Measurements from ENCODE around the gene S100A2. TPM values are rescaled to one million over a fixed set of nuclear protein-coding genes. Genes with fewer than 3 reads are reported as not detected.

S100A2 gene
- total and polyA plus RNA-seq, 4 donors = 0.40 to 1.2 (median 0.81) TPM; not detected in 1

DNA sequence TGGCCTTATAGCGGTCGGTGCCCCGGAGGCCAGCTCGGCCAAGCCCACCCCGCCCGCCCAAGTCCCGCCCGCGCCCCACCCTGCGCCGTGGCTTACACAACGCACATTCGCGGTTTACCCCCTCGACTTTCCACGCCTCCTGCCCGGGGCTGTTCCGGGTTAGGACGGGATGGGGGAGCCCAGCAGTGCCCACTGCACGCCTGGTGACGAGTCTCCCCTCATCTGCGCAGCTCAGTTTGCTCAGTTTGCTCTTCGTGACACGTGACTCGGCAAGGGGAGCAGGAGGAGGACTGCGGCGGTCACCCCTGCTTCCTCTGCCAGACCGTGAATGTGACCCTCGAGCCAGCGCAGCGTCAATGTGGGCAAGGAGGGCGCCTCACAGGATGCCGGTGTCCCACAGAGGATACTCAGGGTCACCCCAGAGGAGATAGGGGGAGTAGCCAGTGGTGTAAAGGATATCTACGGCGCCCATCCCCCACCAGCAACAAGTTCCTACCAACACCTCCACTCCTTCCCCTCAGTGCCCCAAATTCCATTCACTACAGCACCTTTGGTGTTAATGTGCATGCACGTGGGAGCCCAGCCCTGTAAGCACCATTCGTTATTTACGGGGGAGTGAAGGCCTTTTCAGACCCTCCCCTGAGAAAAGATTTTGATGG is 29.5 kb downstream of the S100A2 start:
- no peaks in the 10 kb centered on the region for H3K9me3 ChIP-seq (ENCODE audit: control insufficient read depth, insufficient read depth, low read length)
- 2% methylated on average over 32 of the region's 38 CpGs for WGBS (ENCODE audit: insufficient coverage)
- H3K4me1 ChIP-seq (ENCODE audit: control insufficient read depth, insufficient read depth, low read length) = peaks cover 40% of the 10 kb centered on the region
- H3K4me3 ChIP-seq (ENCODE audit: low read depth, low read length) = peak overlapping the region; percentile 70
- H3K27ac ChIP-seq (ENCODE audit: low read depth, low read length) = peak overlapping the region; percentile 70
- DNase-seq (ENCODE audit: low read depth in 4 of 6, low spot score in 6 of 6) = peak in 4 of 6 donors; percentile 42 to 85 (median 64)
- no peaks in the 10 kb centered on the region for H3K36me3 ChIP-seq (ENCODE audit: control insufficient read depth, insufficient read depth, low read length)
- no peaks in the 10 kb centered on the region for H3K27me3 ChIP-seq (ENCODE audit: control insufficient read depth, insufficient read depth, low read length)

GRCh38 chr1:153535242-153536011 is 30.2 kb downstream of the S100A2 start, which contains the start of gene S100A6:
Gene S100A6, minus strand, starts transcription at chr1:153535991. Its CDS starts 652 bp downstream, at chr1:153535339.
- peak in 1 of 6 donors; percentile 13 for DNase-seq (ENCODE audit: low read depth in 4 of 6, low spot score in 6 of 6)
- no peaks in the 10 kb centered on the region for H3K36me3 ChIP-seq (ENCODE audit: control insufficient read depth, insufficient read depth, low read length)
- peak within 1 kb of the TSS; percentile 70 for H3K27ac ChIP-seq (ENCODE audit: low read depth, low read length)
- no peaks in the 10 kb centered on the region for H3K9me3 ChIP-seq (ENCODE audit: control insufficient read depth, insufficient read depth, low read length)
- peak within 1 kb of the TSS; percentile 70 for H3K4me3 ChIP-seq (ENCODE audit: low read depth, low read length)
- H3K27me3 ChIP-seq (ENCODE audit: control insufficient read depth, insufficient read depth, low read length) = no peaks in the 10 kb centered on the region
- WGBS (ENCODE audit: insufficient coverage) = 18% methylated on average over 18 of the region's 18 CpGs
- peaks cover 40% of the 10 kb centered on the region for H3K4me1 ChIP-seq (ENCODE audit: control insufficient read depth, insufficient read depth, low read length)

DNA sequence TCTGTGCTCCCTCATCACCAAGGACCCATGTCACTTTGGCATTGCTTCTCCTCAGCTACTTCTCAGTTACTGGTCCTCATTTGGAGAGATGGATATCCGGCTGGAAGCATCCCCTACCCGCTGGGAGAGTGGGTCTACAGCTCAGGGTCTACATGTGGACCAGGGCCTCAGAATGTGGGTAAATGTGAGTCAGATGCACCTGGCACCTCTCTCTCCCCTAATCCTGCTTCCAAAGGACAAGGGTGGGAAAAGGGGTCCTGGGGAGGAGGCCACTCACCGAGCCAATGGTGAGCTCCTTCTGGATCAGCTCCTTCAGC is 30.8 kb downstream of the S100A2 start:
- DNase-seq (ENCODE audit: low read depth in 4 of 6, low spot score in 6 of 6) = no peak
- Histone ChIP-seq H3K9me3 (ENCODE audit: control insufficient read depth, insufficient read depth, low read length) (no peaks in the 10 kb centered on the region), H3K27me3 (ENCODE audit: control insufficient read depth, insufficient read depth, low read length) (no peaks in the 10 kb centered on the region), H3K27ac (ENCODE audit: low read depth, low read length) (no peak overlapping the region), H3K4me1 (ENCODE audit: control insufficient read depth, insufficient read depth, low read length) (peaks cover 40% of the 10 kb centered on the region), H3K4me3 (ENCODE audit: low read depth, low read length) (peak overlapping the region; percentile 70), H3K36me3 (ENCODE audit: control insufficient read depth, insufficient read depth, low read length) (no peaks in the 10 kb centered on the region)
- WGBS (ENCODE audit: insufficient coverage) = 88% methylated on average over 1 of the region's 3 CpGs

- Histone ChIP-seq H3K9me3 (ENCODE audit: control insufficient read depth, insufficient read depth, low read length) (no peaks in the 10 kb centered on the region), H3K27ac (ENCODE audit: low read depth, low read length) (no peak overlapping the region), H3K36me3 (ENCODE audit: control insufficient read depth, insufficient read depth, low read length) (no peaks in the 10 kb centered on the region), H3K27me3 (ENCODE audit: control insufficient read depth, insufficient read depth, low read length) (no peaks in the 10 kb centered on the region), H3K4me1 (ENCODE audit: control insufficient read depth, insufficient read depth, low read length) (peaks cover 40% of the 10 kb centered on the region), H3K4me3 (ENCODE audit: low read depth, low read length) (no peak overlapping the region)
- no peak for DNase-seq (ENCODE audit: low read depth in 4 of 6, low spot score in 6 of 6)
- whole genome bisulfite sequencing (ENCODE audit: insufficient coverage) = 96% methylated on average over 6 of the region's 7 CpGs
Measured at GRCh38 chr1:153534226-153534924, 31.3 kb downstream of the S100A2 start.

GRCh38 chr1:153533689-153534201 is 31.9 kb downstream of the S100A2 start:
- Histone ChIP-seq H3K27me3 (ENCODE audit: control insufficient read depth, insufficient read depth, low read length) (no peaks in the 10 kb centered on the region), H3K4me1 (ENCODE audit: control insufficient read depth, insufficient read depth, low read length) (peaks cover 40% of the 10 kb centered on the region), H3K27ac (ENCODE audit: low read depth, low read length) (no peak overlapping the region), H3K9me3 (ENCODE audit: control insufficient read depth, insufficient read depth, low read length) (no peaks in the 10 kb centered on the region), H3K36me3 (ENCODE audit: control insufficient read depth, insufficient read depth, low read length) (no peaks in the 10 kb centered on the region), H3K4me3 (ENCODE audit: low read depth, low read length) (no peak overlapping the region)
- 86% methylated on average over 9 of the region's 13 CpGs for WGBS (ENCODE audit: insufficient coverage)
- DNase-seq (ENCODE audit: low read depth in 4 of 6, low spot score in 6 of 6) = no peak

DNA sequence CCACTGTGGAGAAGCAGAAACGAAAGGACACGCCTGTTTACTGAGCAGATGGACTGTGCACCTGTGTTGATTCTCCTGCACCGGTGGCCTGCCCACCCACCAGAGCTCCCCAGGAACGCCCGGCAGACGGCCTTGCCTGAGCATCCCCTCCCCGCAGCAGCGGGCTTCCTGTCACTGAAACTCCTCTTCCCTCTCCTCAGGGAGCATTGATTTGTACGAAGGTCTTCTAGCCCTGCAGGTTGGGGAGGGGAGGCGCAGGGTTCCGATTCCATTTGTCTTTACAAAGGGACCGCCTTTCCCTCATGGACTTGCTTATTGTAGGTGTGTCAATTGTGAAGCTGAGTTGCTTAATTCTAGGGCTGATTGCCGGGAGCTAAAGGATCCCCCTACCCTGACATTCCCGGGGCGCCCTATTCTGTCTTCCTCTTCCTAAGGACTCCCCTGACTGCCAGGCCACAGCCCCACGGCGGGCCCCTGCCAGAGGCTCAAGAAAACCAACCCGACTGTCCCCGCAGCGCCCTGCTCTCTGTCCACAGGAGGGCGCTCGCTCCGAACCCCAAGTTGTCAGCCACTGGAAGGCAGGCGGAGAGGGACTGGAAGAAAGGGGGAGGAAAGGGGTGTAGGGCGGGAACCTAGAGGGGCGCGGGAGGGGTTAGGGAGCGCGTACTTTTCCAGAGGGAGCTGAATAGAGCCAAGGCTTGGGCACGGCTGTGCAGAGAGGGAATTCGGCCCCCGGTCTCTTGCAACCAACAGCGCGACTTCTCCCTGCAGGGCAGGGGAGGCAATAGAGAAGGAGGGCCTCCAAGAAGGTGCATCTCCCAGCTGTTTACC is 32.7 kb downstream of the S100A2 start:
- no peak overlapping the region for H3K4me3 ChIP-seq (ENCODE audit: low read depth, low read length)
- WGBS (ENCODE audit: insufficient coverage) = 13% methylated on average over 28 of the region's 34 CpGs
- DNase-seq (ENCODE audit: low read depth in 4 of 6, low spot score in 6 of 6) = peak in 5 of 6 donors; percentile 36 to 88 (median 63)

DNA sequence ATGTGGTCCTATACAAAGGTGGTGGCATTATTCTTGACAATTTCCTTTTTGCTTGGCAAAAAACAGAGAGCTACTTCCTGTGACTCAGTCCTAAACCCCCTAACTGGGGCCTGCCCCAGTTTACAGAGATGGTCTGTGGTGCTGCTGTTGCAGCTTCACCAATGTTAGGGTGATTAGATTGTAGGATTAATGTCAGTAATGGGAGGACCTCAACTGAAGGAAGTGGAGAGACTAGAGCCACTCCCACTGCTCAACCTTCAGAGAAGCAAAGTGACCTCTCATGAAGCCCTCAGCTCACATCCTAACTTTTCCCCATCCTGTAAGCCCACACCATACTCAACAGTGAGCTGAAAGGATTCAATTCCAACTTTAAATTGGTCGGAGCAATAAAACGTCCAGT is 33.5 kb downstream of the S100A2 start:
- Histone ChIP-seq H3K4me3 (ENCODE audit: low read depth, low read length) (no peak overlapping the region), H3K27me3 (ENCODE audit: control insufficient read depth, insufficient read depth, low read length) (no peaks in the 10 kb centered on the region), H3K9me3 (ENCODE audit: control insufficient read depth, insufficient read depth, low read length) (no peaks in the 10 kb centered on the region), H3K4me1 (ENCODE audit: control insufficient read depth, insufficient read depth, low read length) (peaks cover 39% of the 10 kb centered on the region), H3K27ac (ENCODE audit: low read depth, low read length) (no peak overlapping the region), H3K36me3 (ENCODE audit: control insufficient read depth, insufficient read depth, low read length) (no peaks in the 10 kb centered on the region)
- no peak for DNase-seq (ENCODE audit: low read depth in 4 of 6, low spot score in 6 of 6)
- WGBS (ENCODE audit: insufficient coverage) = 73% methylated on average over 2 of the region's 2 CpGs

More for the DNA sequence above, 32.7 kb downstream of the S100A2 start:
- H3K27me3 ChIP-seq (ENCODE audit: control insufficient read depth, insufficient read depth, low read length) = no peaks in the 10 kb centered on the region
- no peaks in the 10 kb centered on the region for H3K36me3 ChIP-seq (ENCODE audit: control insufficient read depth, insufficient read depth, low read length)
- H3K27ac ChIP-seq (ENCODE audit: low read depth, low read length) = no peak overlapping the region
- no peaks in the 10 kb centered on the region for H3K9me3 ChIP-seq (ENCODE audit: control insufficient read depth, insufficient read depth, low read length)
- H3K4me1 ChIP-seq (ENCODE audit: control insufficient read depth, insufficient read depth, low read length) = peaks cover 37% of the 10 kb centered on the region

GRCh38 chr1:153531638-153532037 is 34.0 kb downstream of the S100A2 start:
- H3K27ac ChIP-seq (ENCODE audit: low read depth, low read length) = no peak overlapping the region
- H3K4me3 ChIP-seq (ENCODE audit: low read depth, low read length) = no peak overlapping the region
- 90% methylated on average over 1 of the region's 3 CpGs for WGBS (ENCODE audit: insufficient coverage)
- no peaks in the 10 kb centered on the region for H3K36me3 ChIP-seq (ENCODE audit: control insufficient read depth, insufficient read depth, low read length)
- H3K27me3 ChIP-seq (ENCODE audit: control insufficient read depth, insufficient read depth, low read length) = no peaks in the 10 kb centered on the region
- no peak for DNase-seq (ENCODE audit: low read depth in 4 of 6, low spot score in 6 of 6)
- no peaks in the 10 kb centered on the region for H3K9me3 ChIP-seq (ENCODE audit: control insufficient read depth, insufficient read depth, low read length)
- peaks cover 38% of the 10 kb centered on the region for H3K4me1 ChIP-seq (ENCODE audit: control insufficient read depth, insufficient read depth, low read length)

- no peaks in the 10 kb centered on the region for H3K27me3 ChIP-seq (ENCODE audit: control insufficient read depth, insufficient read depth, low read length)
- no peaks in the 10 kb centered on the region for H3K9me3 ChIP-seq (ENCODE audit: control insufficient read depth, insufficient read depth, low read length)
- no peak overlapping the region for H3K4me3 ChIP-seq (ENCODE audit: low read depth, low read length)
- H3K27ac ChIP-seq (ENCODE audit: low read depth, low read length) = no peak overlapping the region
- peaks cover 5% of the 10 kb centered on the region for H3K4me1 ChIP-seq (ENCODE audit: control insufficient read depth, insufficient read depth, low read length)
- H3K36me3 ChIP-seq (ENCODE audit: control insufficient read depth, insufficient read depth, low read length) = no peaks in the 10 kb centered on the region
- no peak for DNase-seq (ENCODE audit: low read depth in 4 of 6, low spot score in 6 of 6)
- WGBS (ENCODE audit: insufficient coverage) = 56% methylated on average over 3 of the region's 5 CpGs
Measured at GRCh38 chr1:153527683-153528040, 38.0 kb downstream of the S100A2 start.
